PC-9 (cell line): Measurements from ENCODE around the gene TTC7B. TPM values are rescaled to one million over a fixed set of nuclear protein-coding genes. Genes with fewer than 3 reads are reported as not detected.

Experiments
- BruUV-seq: library from RNA; stranded (reverse); fragments of 400-500 nt; replicated peaks from 2 replicates; lab custom pipeline; 2021; lab: Mats Ljungman, UMichigan
- CTCF ChIA-PET: fragments of 300-600 bp; sonication (Branson Sonifier 250); formaldehyde crosslinking; loops from one replicate; lab custom pipeline; 2022; ENCODE audit warnings: antibody characterized with exemption; lab: Charles Lee
- POLR2A ChIA-PET: fragments of 300-600 bp; sonication (Branson Sonifier 250); formaldehyde crosslinking; loops from one replicate; lab custom pipeline; 2022; ENCODE audit warnings: antibody characterized with exemption; ENCODE audit not compliant: unreplicated experiment; lab: Charles Lee
- DNase-seq, 2 experiments: peaks; one replicate each; pipeline versions ENCODE4 v3.0.0 to v3.0.0-alpha.2; 2015 to 2022; ENCODE audit warnings: mixed read lengths in 1 of 2
- H2AFZ ChIP-seq: fragments of 200-600 bp; sonication (generic); 2 replicates; pipeline ENCODE4 v1.8.1; 2017; ENCODE audit warnings: antibody characterized with exemption
- H3F3A ChIP-seq: fragments of 200-600 bp; sonication (generic); 2 replicates; pipeline ENCODE4 v1.8.1; 2017; ENCODE audit warnings: antibody characterized with exemption, mild to moderate bottlenecking, low read depth; ENCODE audit not compliant: insufficient read depth
- H3K27ac ChIP-seq: fragments of 200-600 bp; sonication (generic); 2 replicates; pipeline ENCODE4 v1.6.1; 2016; ENCODE audit warnings: mixed run types
- H3K27me3 ChIP-seq: fragments of 200-600 bp; sonication (generic); 2 replicates; pipeline ENCODE4 v1.6.1; 2016; ENCODE audit warnings: low read depth, mixed run types; ENCODE audit not compliant: insufficient read depth
- H3K36me3 ChIP-seq: fragments of 200-600 bp; sonication (generic); 2 replicates; pipeline ENCODE4 v1.6.1; 2016; ENCODE audit warnings: low read depth, mixed run types
- H3K4me1 ChIP-seq: fragments of 200-600 bp; sonication (generic); replicated peaks from 2 replicates; pipeline ENCODE4 v1.6.1; 2016; ENCODE audit warnings: mixed run types; ENCODE audit not compliant: insufficient read depth
- H3K4me2 ChIP-seq: fragments of 200-600 bp; sonication (generic); 2 replicates; pipeline ENCODE4 v1.6.1; 2017; ENCODE audit warnings: mixed run types
- H3K4me3 ChIP-seq: fragments of 200-600 bp; sonication (generic); 2 replicates; pipeline ENCODE4 v1.6.1; 2016; ENCODE audit warnings: mixed run types
- H3K79me2 ChIP-seq: fragments of 200-600 bp; sonication (generic); 2 replicates; pipeline ENCODE4 v1.6.1; 2017; ENCODE audit warnings: low read depth, mixed run types
- H3K9me2 ChIP-seq: fragments of 200-600 bp; sonication (generic); 2 replicates; pipeline ENCODE4 v1.8.1; 2017; ENCODE audit warnings: mild to moderate bottlenecking; ENCODE audit not compliant: insufficient read depth
- H3K9me3 ChIP-seq: fragments of 200-600 bp; sonication (generic); 2 replicates; pipeline ENCODE4 v1.8.1; 2016; ENCODE audit warnings: low read depth; ENCODE audit not compliant: insufficient read depth
- H4K20me1 ChIP-seq: fragments of 200-600 bp; sonication (generic); 2 replicates; pipeline ENCODE4 v1.8.1; 2017; ENCODE audit not compliant: insufficient read depth
- EZH2 ChIP-seq: fragments of 200-600 bp; sonication (generic); IDR thresholded peaks from 2 replicates; pipeline ENCODE4 v1.8.0; 2017; ENCODE audit warnings: antibody characterized with exemption, low read depth
- intact Hi-C: fragments of 100-400 bp; cut with micrococcal nuclease; formaldehyde crosslinking; loops from one replicate; pipeline ENCODE4 v1.10.0; 2022; ENCODE audit not compliant: unreplicated experiment
- total RNA-seq: library from RNA; stranded (reverse); gene quantifications from 2 replicates; pipeline ENCODE4 v1.2.3, GENCODE V29; 2021
- TF ChIP-seq, protein P1 (sequence below): fragments of 200-600 bp; sonication (generic); conservative IDR thresholded peaks from 2 replicates; pipeline ENCODE4 v1.6.1; 2017; ENCODE audit warnings: mixed run types, antibody characterized with exemption, mild to moderate bottlenecking, moderate library complexity

The TTC7B gene
- total RNA-seq, 1 experiment from 2014 or later, result 6.8 TPM

DNA sequence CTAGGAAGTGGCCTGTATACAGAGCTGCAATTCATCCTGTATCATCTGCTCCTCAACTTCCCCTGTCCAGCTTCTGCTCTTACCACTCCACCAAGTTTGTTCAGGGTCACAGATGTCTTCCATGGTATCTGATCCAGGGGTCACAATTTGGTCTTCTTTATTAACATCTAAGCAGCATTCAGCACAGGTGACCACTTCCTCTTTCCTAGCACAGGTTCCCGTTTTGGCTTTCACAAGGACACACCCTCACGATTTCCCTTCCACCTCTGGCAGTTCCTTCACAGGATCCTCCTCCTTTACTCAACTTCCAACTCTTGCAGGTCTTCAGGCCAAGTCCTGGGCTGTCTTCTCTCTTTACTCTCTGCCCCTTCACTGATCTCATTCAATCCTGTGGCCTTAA, 93.6 kb downstream of the TTC7B start:
- H4K20me1 ChIP-seq, result no peaks in the 10 kb centered on the region
- no peaks in the 10 kb centered on the region for H3F3A ChIP-seq
- ChIA-PET POLR2A (no interaction called here), CTCF (no interaction called here)
- no peaks in the 10 kb centered on the region for H3K9me2 ChIP-seq
- no peak for TF ChIP-seq EZH2
- TF ChIP-seq, protein P1, sequence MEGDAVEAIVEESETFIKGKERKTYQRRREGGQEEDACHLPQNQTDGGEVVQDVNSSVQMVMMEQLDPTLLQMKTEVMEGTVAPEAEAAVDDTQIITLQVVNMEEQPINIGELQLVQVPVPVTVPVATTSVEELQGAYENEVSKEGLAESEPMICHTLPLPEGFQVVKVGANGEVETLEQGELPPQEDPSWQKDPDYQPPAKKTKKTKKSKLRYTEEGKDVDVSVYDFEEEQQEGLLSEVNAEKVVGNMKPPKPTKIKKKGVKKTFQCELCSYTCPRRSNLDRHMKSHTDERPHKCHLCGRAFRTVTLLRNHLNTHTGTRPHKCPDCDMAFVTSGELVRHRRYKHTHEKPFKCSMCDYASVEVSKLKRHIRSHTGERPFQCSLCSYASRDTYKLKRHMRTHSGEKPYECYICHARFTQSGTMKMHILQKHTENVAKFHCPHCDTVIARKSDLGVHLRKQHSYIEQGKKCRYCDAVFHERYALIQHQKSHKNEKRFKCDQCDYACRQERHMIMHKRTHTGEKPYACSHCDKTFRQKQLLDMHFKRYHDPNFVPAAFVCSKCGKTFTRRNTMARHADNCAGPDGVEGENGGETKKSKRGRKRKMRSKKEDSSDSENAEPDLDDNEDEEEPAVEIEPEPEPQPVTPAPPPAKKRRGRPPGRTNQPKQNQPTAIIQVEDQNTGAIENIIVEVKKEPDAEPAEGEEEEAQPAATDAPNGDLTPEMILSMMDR, result no peak
- no peak for DNase-seq
- BruUV-seq, result no TSS peak
- H3K27ac ChIP-seq, result no peak overlapping the region
- no peak overlapping the region for H2AFZ ChIP-seq
- no peak overlapping the region for H3K4me2 ChIP-seq
- H3K4me1 ChIP-seq, result no peaks in the 10 kb centered on the region
- H3K36me3 ChIP-seq, result no peaks in the 10 kb centered on the region
- H3K27me3 ChIP-seq, result no peaks in the 10 kb centered on the region
- intact Hi-C loops, result no loop called here
- no peaks in the 10 kb centered on the region for H3K79me2 ChIP-seq
- H3K4me3 ChIP-seq, result no peak overlapping the region
- no peaks in the 10 kb centered on the region for H3K9me3 ChIP-seq

DNA sequence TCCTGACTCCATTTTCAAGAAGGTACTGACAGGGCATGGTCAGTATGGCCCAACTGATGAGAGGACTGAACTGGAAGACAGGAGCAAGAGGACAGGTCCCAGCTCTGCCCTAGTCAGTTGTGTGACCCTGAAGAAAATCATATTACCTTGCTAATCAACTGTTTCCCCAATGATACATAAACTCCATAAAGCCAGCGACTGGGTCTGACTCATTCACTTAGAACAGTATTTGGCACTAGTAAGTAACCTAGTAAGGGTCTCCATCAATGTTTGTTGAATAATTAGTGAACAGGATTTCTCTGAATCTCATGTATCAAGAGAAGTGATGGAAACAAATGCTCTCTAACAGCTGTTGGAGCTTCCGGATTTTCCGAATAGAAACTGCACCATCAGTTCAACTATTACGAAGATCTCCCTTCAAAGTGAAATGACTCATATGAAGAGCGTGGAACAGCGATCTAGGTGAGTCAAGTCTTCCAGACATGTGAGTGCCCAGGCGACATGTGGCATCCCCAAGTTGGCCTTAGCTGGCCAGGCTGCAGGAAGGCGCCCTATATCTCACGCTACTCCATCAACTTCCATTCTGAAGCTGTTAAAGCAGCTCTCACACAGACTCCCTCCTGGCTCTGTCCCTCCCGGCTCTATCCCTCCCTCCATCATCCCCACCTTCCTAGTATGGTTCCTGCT, 94.5 kb downstream of the TTC7B start:
- BruUV-seq, result no TSS peak
- TF ChIP-seq EZH2, result no peak
- TF ChIP-seq, protein P1, result no peak
- no peak for DNase-seq
- Histone ChIP-seq H4K20me1 (no peaks in the 10 kb centered on the region), H3K36me3 (no peaks in the 10 kb centered on the region), H3K79me2 (no peaks in the 10 kb centered on the region), H3K9me2 (no peaks in the 10 kb centered on the region), H3K27ac (no peak overlapping the region), H3K4me3 (no peak overlapping the region), H3K4me1 (peaks cover 2% of the 10 kb centered on the region), H3K9me3 (no peaks in the 10 kb centered on the region), H3K4me2 (no peak overlapping the region), H3F3A (no peaks in the 10 kb centered on the region), H2AFZ (no peak overlapping the region), H3K27me3 (no peaks in the 10 kb centered on the region)
- intact Hi-C loops, result no loop called here
- ChIA-PET CTCF (no interaction called here), POLR2A (no interaction called here)

DNA sequence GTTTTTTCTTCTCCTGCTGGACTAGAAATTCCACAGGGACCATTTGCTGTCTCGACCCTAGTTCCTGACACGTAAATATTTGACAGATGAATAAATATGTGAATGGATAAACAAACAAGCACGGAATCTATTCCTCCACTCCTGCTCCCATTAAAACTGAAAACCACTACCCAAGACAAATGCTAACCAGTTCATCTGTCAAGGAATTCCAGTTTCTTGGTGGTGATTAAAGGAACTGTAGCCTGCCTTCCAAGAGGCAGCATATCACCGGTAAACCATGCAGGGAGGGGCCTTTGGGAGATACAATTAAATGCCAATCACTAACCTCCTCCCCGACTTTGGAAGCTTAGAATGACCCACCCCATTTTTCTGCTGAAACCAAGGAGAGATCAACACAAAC, 95.4 kb downstream of the TTC7B start:
- no peak for DNase-seq

More for the DNA sequence above, 95.4 kb downstream of the TTC7B start:
- no peak for TF ChIP-seq EZH2
- TF ChIP-seq, protein P1, result no peak
- Histone ChIP-seq H2AFZ (no peak overlapping the region), H3K36me3 (no peaks in the 10 kb centered on the region), H3F3A (no peaks in the 10 kb centered on the region), H3K27ac (no peak overlapping the region), H3K9me3 (no peaks in the 10 kb centered on the region), H3K27me3 (no peaks in the 10 kb centered on the region), H3K4me3 (no peak overlapping the region), H4K20me1 (no peaks in the 10 kb centered on the region), H3K9me2 (no peaks in the 10 kb centered on the region), H3K79me2 (no peaks in the 10 kb centered on the region), H3K4me2 (no peak overlapping the region), H3K4me1 (peaks cover 11% of the 10 kb centered on the region)
- ChIA-PET CTCF (no interaction called here), POLR2A (no interaction called here)
- intact Hi-C loops, result no loop called here
- no TSS peak for BruUV-seq
